ENCODE measurements around the gene ERRFI1. TPM values are rescaled to one million over a fixed set of nuclear protein-coding genes. Genes with fewer than 3 reads are reported as not detected.

Gene ERRFI1
- total RNA-seq, 1 experiment from 2014 or later = 44.4 TPM

DNA sequence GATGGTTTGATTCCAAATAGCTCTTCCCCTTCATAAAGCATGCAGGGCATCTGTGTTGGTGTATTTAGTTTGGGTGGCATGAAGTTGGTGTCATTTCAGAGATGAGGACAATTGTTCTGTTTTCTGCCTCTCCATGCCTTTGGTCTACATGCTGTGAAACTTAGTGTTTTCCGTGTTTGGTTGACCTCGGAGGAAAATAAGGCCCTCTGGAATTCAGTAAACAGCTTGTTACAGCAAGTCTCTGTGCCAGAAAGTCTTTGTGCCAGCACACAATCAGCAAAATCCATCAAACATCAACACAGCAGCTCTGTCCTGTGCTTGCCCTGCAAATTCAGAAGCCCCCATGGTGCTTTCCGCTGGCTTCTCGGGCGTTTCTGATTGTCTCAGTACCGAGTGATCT is 55.1 kb downstream of the ERRFI1 start:
- no peak overlapping the region for H3K27ac ChIP-seq (ENCODE audit: low read depth, low read length, poor library complexity, severe bottlenecking)
- peaks cover 69% of the 10 kb centered on the region for H3K36me3 ChIP-seq (ENCODE audit: insufficient read depth, low read length, poor library complexity, severe bottlenecking)
- CTCF ChIA-PET = no interaction called here
- no peak overlapping the region for H3K4me3 ChIP-seq (ENCODE audit: low read depth, low read length, poor library complexity, severe bottlenecking)
- no peak for DNase-seq (ENCODE audit: low spot score)
- no TSS peak for BruUV-seq (replicated peaks)
- no peaks in the 10 kb centered on the region for H3K4me1 ChIP-seq (ENCODE audit: insufficient read depth, low read length, poor library complexity, severe bottlenecking)
- no peak for TF ChIP-seq EZH2 (IDR thresholded peaks at IDR 0.05; ENCODE audit: borderline replicate concordance, low read depth, low read length, poor library complexity, severe bottlenecking)
- POLR2A ChIA-PET (ENCODE audit: low non-redundant PET) = no interaction called here
- H3K27me3 ChIP-seq (replicated peaks; ENCODE audit: insufficient read depth, low read depth, low read length, poor library complexity) = no peaks in the 10 kb centered on the region
- no peaks in the 10 kb centered on the region for H3K9me3 ChIP-seq (ENCODE audit: low read depth, low read length, poor library complexity, severe bottlenecking)
- intact Hi-C loops (cut with micrococcal nuclease; ENCODE audit: unreplicated experiment) = no loop called here

DNA sequence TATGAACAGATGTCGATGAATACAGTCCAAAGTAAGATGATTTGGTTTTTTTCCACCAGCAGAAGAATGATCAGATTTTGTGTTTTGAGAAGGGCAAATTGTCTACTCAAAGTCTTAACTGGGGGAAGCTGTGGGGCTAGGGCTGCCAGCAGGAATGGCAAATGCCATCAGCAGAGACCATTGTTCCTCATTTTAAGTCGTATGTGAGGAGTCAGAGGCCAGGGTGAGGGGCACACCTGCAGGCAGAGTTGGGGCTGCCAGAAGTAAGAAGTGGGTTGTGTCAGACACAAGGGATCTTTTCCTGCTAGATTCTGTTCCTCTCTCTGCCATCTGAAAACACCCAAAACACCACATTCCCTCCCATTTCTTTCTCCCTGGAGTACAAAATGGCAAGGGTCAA is 55.9 kb downstream of the ERRFI1 start:
- TF ChIP-seq, protein P1, sequence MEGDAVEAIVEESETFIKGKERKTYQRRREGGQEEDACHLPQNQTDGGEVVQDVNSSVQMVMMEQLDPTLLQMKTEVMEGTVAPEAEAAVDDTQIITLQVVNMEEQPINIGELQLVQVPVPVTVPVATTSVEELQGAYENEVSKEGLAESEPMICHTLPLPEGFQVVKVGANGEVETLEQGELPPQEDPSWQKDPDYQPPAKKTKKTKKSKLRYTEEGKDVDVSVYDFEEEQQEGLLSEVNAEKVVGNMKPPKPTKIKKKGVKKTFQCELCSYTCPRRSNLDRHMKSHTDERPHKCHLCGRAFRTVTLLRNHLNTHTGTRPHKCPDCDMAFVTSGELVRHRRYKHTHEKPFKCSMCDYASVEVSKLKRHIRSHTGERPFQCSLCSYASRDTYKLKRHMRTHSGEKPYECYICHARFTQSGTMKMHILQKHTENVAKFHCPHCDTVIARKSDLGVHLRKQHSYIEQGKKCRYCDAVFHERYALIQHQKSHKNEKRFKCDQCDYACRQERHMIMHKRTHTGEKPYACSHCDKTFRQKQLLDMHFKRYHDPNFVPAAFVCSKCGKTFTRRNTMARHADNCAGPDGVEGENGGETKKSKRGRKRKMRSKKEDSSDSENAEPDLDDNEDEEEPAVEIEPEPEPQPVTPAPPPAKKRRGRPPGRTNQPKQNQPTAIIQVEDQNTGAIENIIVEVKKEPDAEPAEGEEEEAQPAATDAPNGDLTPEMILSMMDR (conservative IDR thresholded peaks at IDR 0.05; ENCODE audit: low read depth, low read length) = no peak
- no peak for TF ChIP-seq EZH2 (IDR thresholded peaks at IDR 0.05; ENCODE audit: borderline replicate concordance, low read depth, low read length, poor library complexity, severe bottlenecking)
- BruUV-seq (replicated peaks) = no TSS peak
- Histone ChIP-seq H3K9me3 (ENCODE audit: low read depth, low read length, poor library complexity, severe bottlenecking) (no peaks in the 10 kb centered on the region), H3K4me1 (ENCODE audit: insufficient read depth, low read length, poor library complexity, severe bottlenecking) (no peaks in the 10 kb centered on the region), H3K36me3 (ENCODE audit: insufficient read depth, low read length, poor library complexity, severe bottlenecking) (peaks cover 75% of the 10 kb centered on the region), H3K27me3 (replicated peaks; ENCODE audit: insufficient read depth, low read depth, low read length, poor library complexity) (no peaks in the 10 kb centered on the region), H3K27ac (ENCODE audit: low read depth, low read length, poor library complexity, severe bottlenecking) (no peak overlapping the region), H3K4me3 (ENCODE audit: low read depth, low read length, poor library complexity, severe bottlenecking) (no peak overlapping the region)
- CTCF ChIA-PET = no interaction called here
- POLR2A ChIA-PET (ENCODE audit: low non-redundant PET) = no interaction called here
- intact Hi-C loops (cut with micrococcal nuclease; ENCODE audit: unreplicated experiment) = no loop called here
- DNase-seq (ENCODE audit: low spot score) = no peak

DNA sequence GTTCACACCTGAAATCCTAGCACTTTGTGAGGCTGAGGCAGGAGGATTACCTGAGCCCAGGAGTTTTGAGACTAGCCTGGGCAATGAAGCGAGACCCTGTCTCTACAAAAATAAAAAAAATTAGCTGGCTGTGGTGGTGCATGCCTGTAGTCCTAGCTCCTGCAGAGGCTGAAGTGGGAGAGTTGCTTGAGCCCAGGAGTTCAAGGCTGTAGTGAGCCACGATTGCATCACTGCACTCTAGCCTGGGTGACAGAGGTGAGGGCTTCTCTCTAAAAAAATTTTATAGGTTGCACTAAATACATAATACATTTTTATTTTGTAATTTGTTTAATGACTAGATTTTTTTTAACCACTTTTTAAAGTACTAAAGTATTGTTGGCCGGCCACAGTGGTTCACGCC is 58.5 kb downstream of the ERRFI1 start:
- POLR2A ChIA-PET (ENCODE audit: low non-redundant PET) = no interaction called here
- CTCF ChIA-PET = no interaction called here
- no peaks in the 10 kb centered on the region for H3K4me1 ChIP-seq (ENCODE audit: insufficient read depth, low read length, poor library complexity, severe bottlenecking)
- H3K9me3 ChIP-seq (ENCODE audit: low read depth, low read length, poor library complexity, severe bottlenecking) = no peaks in the 10 kb centered on the region
- TF ChIP-seq, protein P1 (conservative IDR thresholded peaks at IDR 0.05; ENCODE audit: low read depth, low read length) = no peak
- no peak for TF ChIP-seq EZH2 (IDR thresholded peaks at IDR 0.05; ENCODE audit: borderline replicate concordance, low read depth, low read length, poor library complexity, severe bottlenecking)
- no peaks in the 10 kb centered on the region for H3K27me3 ChIP-seq (replicated peaks; ENCODE audit: insufficient read depth, low read depth, low read length, poor library complexity)
- no TSS peak for BruUV-seq (replicated peaks)
- intact Hi-C loops (cut with micrococcal nuclease; ENCODE audit: unreplicated experiment) = loop anchor here (10.0 kb wide), 1 partner anchor 63 kb away; no protein-coding TSS in a partner anchor
- no peak overlapping the region for H3K4me3 ChIP-seq (ENCODE audit: low read depth, low read length, poor library complexity, severe bottlenecking)
- peaks cover 93% of the 10 kb centered on the region for H3K36me3 ChIP-seq (ENCODE audit: insufficient read depth, low read length, poor library complexity, severe bottlenecking)
- DNase-seq (ENCODE audit: low spot score) = no peak
- no peak overlapping the region for H3K27ac ChIP-seq (ENCODE audit: low read depth, low read length, poor library complexity, severe bottlenecking)

DNA sequence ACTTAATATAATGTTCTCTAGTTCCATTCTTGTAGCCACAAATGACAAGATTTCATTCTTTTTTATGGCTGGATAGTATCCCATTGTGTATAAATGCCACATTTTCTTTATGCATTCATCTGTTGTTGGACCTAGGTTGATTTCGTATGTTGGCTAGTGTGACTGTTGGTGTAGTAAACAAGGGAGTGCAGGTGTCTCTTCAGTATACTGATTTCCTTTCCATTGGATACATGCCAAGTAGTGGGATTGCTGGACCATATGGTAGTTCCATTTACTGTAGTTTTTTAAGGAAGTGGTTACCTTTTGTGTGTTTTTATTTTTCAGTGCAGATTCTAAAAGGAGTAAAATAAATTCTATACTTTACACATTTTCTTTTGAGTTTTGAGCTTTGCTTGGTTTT is 58.9 kb downstream of the ERRFI1 start:
- Histone ChIP-seq H3K4me3 (ENCODE audit: low read depth, low read length, poor library complexity, severe bottlenecking) (no peak overlapping the region), H3K27me3 (replicated peaks; ENCODE audit: insufficient read depth, low read depth, low read length, poor library complexity) (no peaks in the 10 kb centered on the region), H3K36me3 (ENCODE audit: insufficient read depth, low read length, poor library complexity, severe bottlenecking) (peaks cover 90% of the 10 kb centered on the region), H3K4me1 (ENCODE audit: insufficient read depth, low read length, poor library complexity, severe bottlenecking) (no peaks in the 10 kb centered on the region), H3K27ac (ENCODE audit: low read depth, low read length, poor library complexity, severe bottlenecking) (no peak overlapping the region), H3K9me3 (ENCODE audit: low read depth, low read length, poor library complexity, severe bottlenecking) (no peaks in the 10 kb centered on the region)
- no peak for DNase-seq (ENCODE audit: low spot score)
- TF ChIP-seq, protein P1 (conservative IDR thresholded peaks at IDR 0.05; ENCODE audit: low read depth, low read length) = no peak
- TF ChIP-seq EZH2 (IDR thresholded peaks at IDR 0.05; ENCODE audit: borderline replicate concordance, low read depth, low read length, poor library complexity, severe bottlenecking) = no peak
- CTCF ChIA-PET = no interaction called here
- intact Hi-C loops (cut with micrococcal nuclease; ENCODE audit: unreplicated experiment) = loop anchor here (10.0 kb wide), 1 partner anchor 62 kb away; no protein-coding TSS in a partner anchor
- POLR2A ChIA-PET (ENCODE audit: low non-redundant PET) = no interaction called here
- no TSS peak for BruUV-seq (replicated peaks)

Data from A673 (cell line).